GM21528 (cell line): Measurements from ENCODE around the gene AMOTL1.
"Not testable (repeated sequence)": the region's sequence is repeated elsewhere in the genome, so short reads cannot be mapped to it uniquely, and the experiment has no call there.

ENCODE experiments used
- ATAC-seq: cut with Tn5 transposase; IDR thresholded peaks from one replicate; pipeline ENCODE4 v1.9.1; 2021; ENCODE audit warnings: mild to moderate bottlenecking, moderate library complexity; ENCODE audit not compliant: unreplicated experiment, low FRiP score

AMOTL1 gene

DNA sequence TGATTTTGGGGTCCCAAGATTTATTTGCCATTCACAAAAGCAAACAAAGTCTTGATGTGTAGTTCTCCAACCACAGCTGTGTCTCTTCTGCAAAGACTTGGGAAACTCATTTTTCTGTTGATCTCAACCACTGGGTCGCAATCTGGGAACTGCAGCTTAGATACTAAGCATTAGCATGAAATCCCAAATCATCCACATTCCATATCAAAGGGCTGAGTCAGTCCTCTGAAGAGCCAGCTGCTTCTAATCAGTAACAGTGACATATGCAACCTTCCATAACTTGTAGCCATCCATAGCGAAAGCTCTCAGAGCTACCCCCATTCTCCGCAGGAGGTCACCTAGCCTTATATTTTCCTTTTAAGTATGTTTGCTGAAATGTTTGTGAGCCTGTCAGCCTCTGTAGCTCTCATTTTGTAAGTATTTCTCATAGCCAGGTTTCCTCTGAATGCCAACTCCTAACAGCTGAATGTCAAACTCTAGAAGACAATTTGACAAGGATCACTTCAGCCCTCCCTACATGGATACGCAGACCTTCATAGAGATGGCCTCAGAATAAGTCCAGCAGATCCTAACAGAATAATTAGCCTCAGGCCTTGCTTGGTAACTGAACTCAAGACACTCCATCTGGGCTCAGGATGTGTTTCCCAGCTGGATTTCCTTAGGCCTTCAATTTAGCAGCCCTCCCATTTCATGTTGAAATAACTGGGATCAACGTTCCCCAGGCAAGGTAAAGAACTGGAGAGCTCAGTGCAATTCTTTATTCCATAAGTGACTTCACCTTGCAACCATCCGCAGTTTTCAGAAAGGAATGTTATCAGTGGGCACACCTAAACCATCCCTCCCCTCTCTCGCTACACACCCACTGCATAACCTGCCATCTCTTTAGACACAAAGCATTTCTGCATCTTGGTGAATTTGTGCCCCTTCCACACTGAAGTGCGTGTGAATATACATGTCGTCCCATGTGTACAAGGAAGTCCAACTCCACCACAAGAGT is 44.9 kb downstream of the AMOTL1 start:
- ATAC-seq: not testable (repeated sequence)

DNA sequence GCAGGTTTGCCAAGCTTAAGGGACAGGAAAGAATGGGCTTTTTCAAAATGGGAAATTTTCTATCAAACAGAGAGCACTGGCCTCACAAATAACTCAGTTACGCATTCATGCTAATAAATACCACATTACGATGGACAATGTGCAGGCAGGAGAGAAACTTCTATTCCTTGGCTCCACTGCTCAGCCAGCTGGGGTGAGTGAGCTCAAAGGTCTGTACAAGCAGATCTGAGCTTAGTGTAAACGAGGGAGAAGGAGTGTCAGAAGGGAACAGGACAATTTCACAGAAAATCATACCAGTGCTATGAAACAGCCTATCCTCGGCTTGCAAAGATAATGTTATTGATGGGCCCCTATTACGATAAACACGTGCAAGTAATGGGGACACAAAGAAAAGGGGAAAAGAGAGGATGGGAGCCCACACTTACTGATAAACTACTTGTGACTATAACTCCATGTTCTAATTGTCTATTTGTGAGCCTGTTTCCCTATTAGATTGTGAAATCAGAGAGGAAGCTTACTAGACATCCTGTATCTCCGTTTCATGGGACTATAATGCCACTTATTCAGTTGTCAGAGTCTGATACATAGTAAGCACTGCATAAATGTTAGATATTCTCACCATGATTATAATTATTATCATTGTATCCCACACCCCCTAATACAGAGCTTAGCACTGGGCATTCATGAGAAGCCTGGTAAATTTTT is 46.3 kb downstream of the AMOTL1 start:
- ATAC-seq: no peak

DNA sequence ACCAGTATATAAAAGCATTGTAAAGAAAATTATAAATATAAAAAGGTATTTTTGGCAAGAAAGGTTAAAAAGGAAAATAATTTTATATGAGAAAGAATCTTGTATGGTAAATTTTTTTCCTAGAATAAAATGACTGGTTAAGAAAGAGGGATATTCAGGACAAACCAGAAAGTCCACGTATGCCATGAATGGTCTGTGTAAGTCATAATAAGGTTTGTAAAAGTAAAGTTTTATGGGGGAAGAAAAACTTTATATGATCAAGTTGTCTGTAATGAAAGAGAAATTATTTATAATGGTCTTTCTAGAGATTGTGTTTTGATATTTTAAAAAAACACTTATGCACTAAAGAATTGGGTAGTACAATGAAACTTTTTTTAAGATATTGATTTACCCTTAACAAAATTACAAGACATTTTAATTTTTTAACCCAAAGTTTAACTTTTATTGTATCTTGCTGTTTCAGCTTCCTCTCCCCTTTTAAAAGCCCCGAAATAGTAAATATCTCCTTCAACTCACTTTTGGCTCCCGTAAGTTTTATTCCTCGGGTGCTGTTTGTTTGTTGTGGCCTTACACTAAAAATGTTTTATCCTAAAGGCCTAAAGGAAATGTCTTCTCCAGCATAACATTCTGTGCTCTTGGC is 47.7 kb downstream of the AMOTL1 start:
- ATAC-seq: no peak

DNA sequence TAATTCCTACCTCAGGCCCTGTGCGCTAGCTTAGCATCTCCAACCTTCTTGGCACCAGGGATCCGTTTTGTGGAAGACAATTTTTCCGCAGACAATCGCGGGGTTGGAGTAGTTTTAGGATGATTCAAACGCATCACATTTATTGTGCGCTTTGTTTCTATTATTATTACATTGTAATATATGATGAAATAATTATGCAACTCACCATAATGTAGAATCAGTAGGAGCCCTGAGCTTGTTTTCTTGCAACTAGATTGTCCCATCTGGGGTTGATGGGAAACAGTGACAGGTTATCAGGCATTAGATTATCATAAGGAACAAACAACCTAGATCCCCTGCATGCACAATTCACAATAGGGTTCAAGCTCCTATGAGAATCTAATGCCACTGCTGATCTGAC is 52.3 kb downstream of the AMOTL1 start:
- ATAC-seq: no peak

DNA sequence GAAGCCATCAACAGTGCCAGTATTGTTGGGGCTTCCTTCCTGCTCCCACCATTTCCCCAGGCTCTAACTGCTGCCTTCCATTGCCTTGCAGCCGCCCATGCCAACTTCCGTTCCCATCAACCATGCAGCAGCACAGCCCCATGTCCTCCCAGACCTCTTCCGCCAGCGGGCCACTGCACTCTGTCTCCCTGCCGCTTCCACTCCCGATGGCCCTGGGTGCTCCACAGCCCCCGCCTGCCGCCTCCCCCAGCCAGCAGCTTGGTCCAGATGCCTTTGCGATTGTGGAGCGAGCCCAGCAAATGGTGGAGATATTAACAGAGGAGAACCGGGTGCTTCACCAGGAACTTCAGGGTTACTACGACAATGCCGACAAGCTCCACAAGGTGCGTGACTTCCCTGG is 53.3 kb downstream of the AMOTL1 start:
- no peak for ATAC-seq

DNA sequence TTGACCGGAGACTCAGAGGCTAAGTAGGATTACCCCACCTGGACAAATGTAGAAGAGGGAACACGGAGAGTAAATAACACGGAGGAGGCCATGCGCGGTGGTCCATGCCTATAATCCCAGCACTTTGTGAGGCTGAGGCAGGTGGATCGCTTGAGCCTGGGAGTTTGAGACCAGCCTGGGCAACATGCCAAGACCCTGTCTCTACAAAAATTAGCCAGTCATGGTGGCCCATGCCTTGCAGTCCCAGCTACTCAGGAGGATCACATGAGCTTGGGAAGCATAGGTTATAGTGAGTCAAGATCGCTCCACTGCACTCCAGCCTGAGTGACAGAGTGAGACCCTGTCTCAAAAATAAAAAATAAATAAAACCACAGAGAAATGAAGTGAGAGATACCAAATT is 53.9 kb downstream of the AMOTL1 start:
- no peak for ATAC-seq

DNA sequence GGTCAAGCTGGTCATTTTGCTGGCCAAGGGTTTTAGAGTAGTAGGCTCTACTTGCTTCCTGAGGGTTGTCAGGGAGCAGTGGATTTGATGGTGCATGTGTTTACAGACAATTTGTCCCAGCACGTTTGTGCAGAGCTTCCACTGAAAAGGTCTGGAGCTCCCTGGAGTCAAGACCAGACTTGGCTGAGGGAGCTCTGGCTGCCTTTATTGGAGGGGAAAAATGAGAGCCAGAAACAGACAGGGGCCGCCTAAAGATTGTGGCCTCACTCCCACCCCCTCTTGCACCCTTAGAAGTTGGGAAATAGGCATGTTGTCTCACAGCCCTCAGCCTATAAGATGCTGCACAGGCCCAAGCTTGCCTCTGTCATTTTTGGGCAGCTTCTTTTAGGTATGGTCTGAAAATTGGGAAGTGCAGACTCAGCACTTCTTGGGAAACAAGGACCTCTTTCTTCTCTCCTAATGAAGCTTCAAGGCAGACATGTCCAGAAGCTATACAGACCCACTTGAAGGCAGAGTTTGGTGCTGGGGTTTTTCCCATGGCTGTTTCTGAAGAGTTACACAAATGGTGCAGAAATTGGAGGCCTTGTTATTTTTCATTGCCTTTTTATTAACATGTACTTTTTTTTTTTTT is 55.1 kb downstream of the AMOTL1 start:
- ATAC-seq: no peak

DNA sequence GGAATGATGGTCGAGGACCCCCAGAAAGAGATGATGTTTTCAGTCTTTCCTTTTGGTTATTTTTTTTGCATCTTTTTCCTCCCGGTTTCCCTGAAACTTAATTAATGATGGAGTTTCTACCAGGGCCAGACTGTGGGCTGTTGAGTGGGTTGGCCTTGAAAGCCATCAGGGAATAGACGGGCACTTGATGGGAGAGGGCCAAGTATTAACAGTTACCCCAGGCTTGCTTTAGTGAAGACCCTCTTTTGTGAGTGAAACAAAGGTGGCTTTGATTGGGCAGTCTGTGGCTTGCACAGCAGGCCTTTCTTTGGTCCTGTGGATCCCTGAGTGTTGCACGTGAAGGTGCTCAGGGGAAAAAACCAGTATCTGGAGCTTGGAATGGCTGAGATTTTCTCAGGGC is 56.9 kb downstream of the AMOTL1 start:
- no peak for ATAC-seq

DNA sequence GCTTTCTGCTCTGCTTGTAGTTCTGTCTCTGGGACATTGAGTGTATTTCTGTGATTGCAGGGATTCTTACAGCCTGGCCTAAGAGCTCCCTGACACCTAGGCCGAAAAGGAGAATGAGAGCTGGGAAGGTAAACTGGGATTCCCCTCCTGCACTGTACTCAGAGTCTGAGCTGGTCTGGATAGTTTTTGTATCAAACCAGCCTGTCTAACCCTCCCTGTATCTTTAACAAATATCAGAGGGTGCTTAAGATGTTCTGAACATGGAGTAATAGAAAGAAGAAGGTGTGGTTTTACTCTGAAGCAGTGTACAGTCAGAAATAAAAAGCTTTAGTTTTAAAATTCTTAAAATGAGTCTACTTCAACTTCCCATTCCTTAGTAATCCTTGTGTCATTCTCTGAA is 57.3 kb downstream of the AMOTL1 start:
- no peak for ATAC-seq

DNA sequence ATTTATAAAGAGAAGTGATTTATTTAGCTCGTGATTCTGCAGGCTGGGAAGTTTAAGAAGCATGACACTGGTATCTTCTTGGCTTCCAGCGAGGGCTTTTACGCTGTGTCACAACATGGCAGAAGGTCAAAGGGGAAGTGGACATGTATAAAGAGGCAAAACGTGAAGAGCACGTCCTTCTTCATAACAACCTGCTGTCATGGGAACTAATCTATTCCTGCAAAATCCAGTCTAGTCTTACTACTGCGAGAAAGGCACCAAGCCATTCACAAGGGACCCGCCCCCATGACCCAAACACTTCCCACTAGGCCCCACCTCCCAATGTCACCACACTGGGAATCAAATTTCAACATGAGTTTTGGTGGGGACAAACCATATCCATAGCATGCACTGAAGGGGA is 58.3 kb downstream of the AMOTL1 start:
- ATAC-seq: no peak

DNA sequence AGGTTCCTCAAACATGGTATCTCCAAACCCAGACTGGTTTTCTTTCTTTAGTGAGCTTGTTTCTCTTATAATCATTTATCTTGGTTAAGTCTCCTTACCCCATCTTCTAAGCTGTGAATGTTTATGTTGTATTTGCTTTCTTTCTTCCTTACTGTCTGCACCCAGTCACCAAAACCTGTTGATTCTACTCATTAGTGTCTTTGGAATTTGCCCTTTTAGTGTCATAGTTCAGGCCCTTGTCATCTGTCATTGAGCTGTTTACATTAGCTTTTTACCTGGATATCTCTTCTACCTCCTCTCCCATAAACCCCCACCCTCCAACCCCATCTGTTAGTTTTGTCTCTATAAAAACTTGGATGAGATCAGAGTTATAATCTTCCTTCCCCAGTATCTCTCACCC is 59.9 kb downstream of the AMOTL1 start:
- ATAC-seq: no peak

DNA sequence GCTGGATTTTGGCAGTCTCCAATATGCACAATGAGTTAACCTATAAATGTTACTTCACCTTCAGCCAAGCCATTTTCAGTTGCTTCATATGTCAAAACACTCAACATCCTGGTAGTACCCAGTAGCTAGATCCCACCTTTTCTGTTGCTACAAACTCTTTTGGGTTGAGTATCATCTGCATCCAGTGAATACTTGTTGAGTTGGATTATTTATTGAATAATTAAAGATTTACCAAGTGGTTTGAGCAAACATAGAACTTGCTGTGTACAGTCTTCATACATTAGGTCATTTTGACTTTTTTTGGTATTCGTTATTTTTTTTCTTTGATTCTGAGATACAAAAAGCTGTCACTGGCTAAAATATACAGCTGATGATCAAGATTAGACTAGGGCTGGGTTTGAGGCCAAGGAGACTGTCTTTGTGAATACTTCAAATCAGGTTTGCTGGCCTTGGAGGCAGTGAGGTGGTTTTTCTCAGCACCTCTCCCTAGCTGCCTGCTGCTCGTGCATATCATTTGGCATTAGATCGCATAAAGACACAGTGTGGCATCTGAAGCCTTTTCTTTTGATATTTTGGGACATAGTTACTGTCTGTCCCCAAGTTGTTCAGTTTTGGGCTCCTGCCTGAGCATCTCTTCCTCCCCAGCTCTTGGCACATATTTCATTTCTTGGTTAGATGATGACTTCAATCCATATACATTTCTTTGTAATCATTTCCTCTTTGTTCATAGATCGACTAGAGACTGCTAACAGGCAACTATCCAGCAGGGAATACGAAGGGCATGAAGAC is 62.8 kb downstream of the AMOTL1 start:
- no peak for ATAC-seq

DNA sequence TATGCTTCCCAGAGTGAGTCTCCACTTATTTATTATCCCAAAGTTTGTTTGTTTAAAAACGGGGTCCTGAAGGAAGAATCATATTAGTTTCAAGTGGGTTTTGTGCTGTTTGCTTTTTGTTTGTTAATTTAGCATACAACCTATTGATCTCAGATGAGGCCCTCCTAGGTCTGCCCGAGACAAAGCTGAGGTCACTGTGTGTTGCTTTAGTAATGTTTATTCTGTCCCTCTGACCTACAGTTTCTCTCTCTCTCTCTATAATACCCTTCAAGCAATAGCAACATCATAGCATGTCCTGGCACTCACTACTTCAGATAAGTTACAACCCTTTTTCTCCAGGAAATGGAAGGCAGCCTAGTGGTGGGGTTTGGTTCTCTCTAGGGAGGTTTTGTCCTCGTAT is 63.4 kb downstream of the AMOTL1 start:
- no peak for ATAC-seq

DNA sequence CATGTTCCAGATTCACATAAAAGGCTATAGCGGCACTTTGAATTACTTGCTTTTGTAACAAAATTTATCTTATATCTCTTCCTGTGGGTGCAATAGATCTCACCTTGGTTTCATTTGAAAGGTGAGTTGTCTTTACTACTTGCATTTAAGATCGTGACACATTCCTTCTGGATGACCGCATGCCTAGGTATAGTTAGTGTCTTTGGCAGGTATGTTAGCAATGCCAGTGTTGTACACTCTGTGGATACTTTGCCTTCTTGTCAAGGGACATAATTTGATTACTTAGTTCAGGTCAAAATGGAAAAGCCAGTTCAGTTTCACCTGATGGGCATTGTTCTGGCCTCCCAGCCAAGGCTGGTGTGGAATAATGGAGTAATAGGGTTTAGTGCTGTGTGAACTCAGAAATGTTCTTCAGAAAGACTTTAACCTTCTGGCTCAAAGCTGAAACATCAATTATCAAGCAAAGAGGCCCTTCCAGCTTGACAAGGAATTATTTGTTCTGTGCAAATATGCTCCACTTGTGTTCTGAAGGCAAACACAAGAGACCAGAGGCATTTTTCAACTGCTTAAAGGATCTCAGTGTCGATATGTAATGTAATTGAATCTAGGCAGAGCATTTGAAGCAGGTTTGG is 64.6 kb downstream of the AMOTL1 start:
- no peak for ATAC-seq

DNA sequence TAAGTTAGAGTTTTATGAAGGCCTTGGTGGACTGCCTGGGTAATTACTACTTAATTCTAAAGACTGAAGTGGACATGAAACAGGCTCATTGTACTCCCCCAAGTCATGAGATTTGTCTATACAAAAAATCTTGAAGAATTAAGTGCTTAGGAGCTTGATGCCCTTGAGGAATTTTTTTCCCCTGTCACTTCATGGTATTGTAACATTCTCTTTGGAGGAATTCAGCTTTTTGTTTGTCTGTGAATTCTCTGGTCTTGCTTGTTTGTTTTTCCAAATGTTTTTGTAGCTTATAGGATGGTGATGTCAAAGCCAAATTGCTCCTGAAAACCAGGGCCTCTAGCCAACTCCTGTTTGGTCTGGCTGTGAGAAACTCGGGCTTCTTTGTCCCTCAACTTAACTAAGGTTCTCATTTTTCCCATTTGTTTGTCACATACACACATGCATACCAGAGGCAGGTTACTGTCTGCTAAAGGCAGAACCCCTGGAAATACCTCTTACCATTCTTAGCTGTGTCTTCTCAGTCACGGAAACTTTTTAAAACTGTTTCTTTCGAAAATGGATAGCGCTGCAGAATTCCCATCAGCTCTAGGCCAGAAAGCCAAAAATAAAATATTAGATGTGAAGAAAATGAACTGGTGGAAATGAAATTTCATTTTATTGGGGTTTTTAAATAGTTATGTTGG is 66.9 kb downstream of the AMOTL1 start:
- no peak for ATAC-seq

DNA sequence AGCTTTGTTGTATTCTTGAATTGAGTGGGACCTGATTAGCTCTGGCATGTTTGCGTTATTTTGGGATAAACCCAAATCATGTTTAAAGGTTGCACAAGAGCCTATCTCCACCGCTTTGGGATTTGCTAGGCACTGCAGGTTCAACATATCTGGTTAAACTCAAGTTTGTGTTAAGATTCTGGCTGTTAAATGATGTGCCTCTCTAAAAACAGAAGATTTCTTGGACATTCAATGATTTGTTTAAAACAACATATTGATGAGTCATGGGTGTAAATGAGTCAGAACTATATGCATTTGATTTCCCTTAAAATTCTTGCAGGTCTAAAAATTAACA is 67.4 kb downstream of the AMOTL1 start:
- no peak for ATAC-seq

DNA sequence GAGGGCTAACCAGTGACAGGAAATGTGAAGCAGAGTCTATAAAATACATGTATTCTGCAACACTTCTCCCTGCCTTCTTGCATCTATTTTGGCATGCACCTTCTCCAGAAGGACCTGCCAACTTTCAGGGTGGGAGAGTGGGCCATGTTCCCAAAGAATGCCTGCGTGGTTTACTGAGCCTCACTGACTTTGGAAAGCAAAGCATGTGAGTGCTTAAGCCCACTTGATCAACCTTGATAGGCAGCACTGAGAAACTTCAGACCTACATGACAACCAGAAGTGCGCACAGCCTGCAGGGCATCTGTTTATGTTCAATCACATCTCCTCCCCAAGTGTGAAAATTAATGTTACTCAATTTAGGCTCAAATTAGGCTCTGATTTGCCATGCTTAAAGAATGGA is 69.2 kb downstream of the AMOTL1 start:
- ATAC-seq: no peak

DNA sequence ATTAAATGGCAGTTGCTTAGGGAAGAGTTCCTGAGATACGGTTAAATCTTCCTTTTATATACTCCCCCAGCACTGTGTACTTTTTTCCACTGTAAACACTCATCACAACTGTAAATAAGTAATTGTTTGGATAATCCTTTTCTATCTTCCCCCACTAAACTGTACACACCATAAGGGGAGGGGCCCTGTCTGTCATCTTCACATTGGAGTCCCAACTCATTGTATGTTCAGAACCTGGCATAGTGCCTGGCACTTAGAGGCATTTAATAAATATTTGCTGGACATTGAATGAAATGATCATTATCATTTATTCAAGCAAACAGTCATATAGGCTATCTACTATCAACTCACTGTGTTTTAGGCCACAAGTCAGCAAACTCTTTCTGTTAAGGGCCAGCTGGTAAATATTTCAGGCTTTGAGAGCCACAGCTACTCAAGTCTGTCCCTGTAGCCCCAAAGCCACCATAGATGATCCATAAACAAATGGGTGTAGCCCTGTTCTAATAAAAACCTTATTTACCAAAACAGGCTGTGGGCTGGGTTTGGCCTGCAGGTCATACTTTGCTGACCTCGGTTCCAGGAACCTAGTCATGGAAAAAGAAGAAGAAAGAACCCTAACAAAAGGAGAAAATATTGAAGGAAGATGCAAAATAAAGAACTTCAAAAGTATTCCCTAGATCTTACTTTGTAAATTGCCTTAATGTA is 70.0 kb downstream of the AMOTL1 start:
- no peak for ATAC-seq

DNA sequence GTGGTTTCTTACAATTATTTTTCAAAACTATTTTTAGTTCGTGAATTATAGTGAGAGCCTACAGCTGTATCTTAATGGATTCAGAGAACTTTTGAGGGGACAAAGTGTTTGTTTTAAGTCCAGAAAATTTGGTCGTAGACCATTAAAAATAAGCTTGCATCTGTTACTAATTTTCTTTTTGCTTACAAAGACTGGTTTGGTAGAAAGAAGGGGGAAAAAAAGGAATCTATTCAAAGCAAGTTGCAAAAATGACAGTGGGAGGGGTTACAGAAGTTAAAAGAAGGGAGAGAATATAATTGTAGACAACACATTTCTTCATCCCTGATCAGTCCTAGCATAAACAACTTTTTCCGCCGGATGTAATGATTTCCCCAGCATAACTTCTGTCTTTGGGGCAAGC is 72.1 kb downstream of the AMOTL1 start:
- ATAC-seq: no peak
